K562 (cell line): ENCODE results near the gene ZNF544. TPM values are rescaled to one million over a fixed set of nuclear protein-coding genes. Genes with fewer than 3 reads are reported as not detected.

ENCODE experiments used
- DEAF1 ChIP-seq: fragments of 450-650 bp; formaldehyde crosslinking; IDR thresholded peaks from 2 replicates; pipeline ENCODE4 v1.4.0; 2020; ENCODE audit warnings: mild to moderate bottlenecking, moderate library complexity
- GTF2A2 ChIP-seq: IDR thresholded peaks from 2 replicates; pipeline ENCODE4 v1.6.1; 2016; ENCODE audit warnings: mild to moderate bottlenecking, missing genetic modification characterization, missing compliant biosample characterization
- ILF3 ChIP-seq: fragments of 450-650 bp; IDR thresholded peaks from 2 replicates; pipeline ENCODE4 v1.6.1; 2018; ENCODE audit warnings: antibody characterized with exemption, mild to moderate bottlenecking, moderate library complexity, borderline replicate concordance
- KDM5B ChIP-seq: fragments of 200-600 bp; sonication (generic); IDR thresholded peaks from 2 replicates; pipeline ENCODE4 v1.6.1; 2012; ENCODE audit warnings: low read depth, mild to moderate bottlenecking, moderate library complexity, low read length, control low read depth, inconsistent platforms; ENCODE audit not compliant: insufficient replicate concordance
- MED1 ChIP-seq: sonication (generic); formaldehyde crosslinking; IDR thresholded peaks from 2 replicates; pipeline ENCODE4 v1.8.1; 2023; ENCODE audit warnings: missing genetic modification reagents, borderline replicate concordance
- NFE2 ChIP-seq: IDR thresholded peaks from 2 replicates; pipeline ENCODE4 v1.6.1; 2014; ENCODE audit warnings: antibody characterized with exemption, low read depth
- OTX1 ChIP-seq: fragments of 450-650 bp; formaldehyde crosslinking; IDR thresholded peaks from 2 replicates; pipeline ENCODE4 v1.4.0; 2022; ENCODE audit warnings: mild to moderate bottlenecking
- RBM14 ChIP-seq: fragments of 200-400 bp; formaldehyde crosslinking; IDR thresholded peaks from 2 replicates; pipeline ENCODE4 v1.6.1; 2018; ENCODE audit warnings: low read depth, mild to moderate bottlenecking, low read length, moderate library complexity, borderline replicate concordance; ENCODE audit not compliant: insufficient read depth
- SMAD4 ChIP-seq: fragments of 250-450 bp; sonication (Bioruptor Pico); conservative IDR thresholded peaks from 2 replicates; pipeline ENCODE4 v1.8.0; 2021; ENCODE audit warnings: inconsistent platforms, mild to moderate bottlenecking, moderate library complexity
- STAT5A ChIP-seq: IDR thresholded peaks from 2 replicates; pipeline ENCODE4 v1.6.1; 2012; ENCODE audit warnings: low read length, inconsistent platforms, borderline replicate concordance
- TCF3 ChIP-seq: sonication (generic); formaldehyde crosslinking; IDR thresholded peaks from 2 replicates; pipeline ENCODE4 v1.4.0; 2020; ENCODE audit warnings: mild to moderate bottlenecking, missing genetic modification reagents
- TEAD1 ChIP-seq, 2 experiments: fragments of 450-650 bp in 1 of 2; sonication (generic) in 1 of 2; formaldehyde crosslinking; IDR thresholded peaks; 2 replicates each; pipeline versions ENCODE4 v1.4.0 to v1.8.0; 2020 to 2022; ENCODE audit warnings: mild to moderate bottlenecking in 2 of 2, missing genetic modification reagents in 1 of 2
- UBTF ChIP-seq, 2 experiments: IDR thresholded peaks; 2 replicates each; pipeline ENCODE4 v1.6.1; 2012; ENCODE audit warnings: improper control_type of control experiment in 2 of 2, low read depth in 2 of 2, low read length in 2 of 2, borderline replicate concordance in 1 of 2
- WHSC1 ChIP-seq: IDR thresholded peaks from one replicate; pipeline ENCODE4 v1.6.1; 2012; ENCODE audit warnings: low read length, control low read depth, inconsistent platforms
- ZNF174 ChIP-seq: fragments of 250-450 bp; sonication (Bioruptor Pico); IDR thresholded peaks from 2 replicates; pipeline ENCODE4 v1.4.0; 2020; ENCODE audit warnings: mild to moderate bottlenecking
- ZNF239 ChIP-seq: fragments of 250-450 bp; sonication (Bioruptor Pico); IDR thresholded peaks from 2 replicates; pipeline ENCODE4 v1.4.0; 2020; ENCODE audit warnings: mild to moderate bottlenecking
- ZNF699 ChIP-seq: fragments of 250-450 bp; sonication (Bioruptor Pico); IDR thresholded peaks from 2 replicates; pipeline ENCODE4 v1.8.0; 2021; ENCODE audit warnings: mild to moderate bottlenecking, moderate library complexity; ENCODE audit not compliant: insufficient replicate concordance
- ZNF707 ChIP-seq: fragments of 250-450 bp; sonication (Bioruptor Pico); conservative IDR thresholded peaks from 2 replicates; pipeline ENCODE4 v1.8.0; 2022; ENCODE audit warnings: inconsistent platforms, mild to moderate bottlenecking, moderate library complexity
- ZSCAN32 ChIP-seq: fragments of 450-650 bp; formaldehyde crosslinking; IDR thresholded peaks from 2 replicates; pipeline ENCODE4 v1.4.0; 2020; ENCODE audit warnings: mild to moderate bottlenecking, moderate library complexity
- ZZZ3 ChIP-seq: fragments of 450-650 bp; IDR thresholded peaks from 2 replicates; pipeline ENCODE4 v1.6.1; 2016; ENCODE audit warnings: antibody characterized with exemption, mild to moderate bottlenecking, moderate library complexity
- polyA plus RNA-seq, 8 experiments: library from polyadenylated mRNA; depleted of rRNA in 4 of 8; stranded (reverse) in 5 of 8; unstranded in 3 of 8; fragments of >200 nt; fragmentation: Nextera tagmentation in 2 of 8; fragmentation: Illumina TruSeq in 1 of 8; extraction: Ambion mirVana in 2 of 8; extraction: Trizol in 1 of 8; gene quantifications; 2 replicates each; pipeline versions ENCODE4 v1.2.1 to v1.2.3, GENCODE V29; 2011 to 2014; ENCODE audit warnings: inconsistent platforms in 1 of 8, missing spikeins in 1 of 8
- total RNA-seq, 7 experiments: library from RNA; depleted of rRNA in 6 of 7; stranded (reverse); fragments of >200 nt in 6 of 7; fragmentation: Illumina TruSeq in 2 of 7; extraction: Trizol in 2 of 7; gene quantifications; 2 replicates each; pipeline versions ENCODE4 v1.2.1 to v1.2.3, GENCODE V29; 2011 to 2021; ENCODE audit warnings: low replicate concordance in 1 of 7
- TF ChIP-seq, protein P1 (sequence below): sonication (generic); formaldehyde crosslinking; IDR thresholded peaks from 2 replicates; pipeline ENCODE4 v1.8.1; 2023; ENCODE audit warnings: mild to moderate bottlenecking, missing genetic modification reagents
- TF ChIP-seq, protein P2 (sequence below): fragments of 450-650 bp; IDR thresholded peaks from 2 replicates; pipeline ENCODE4 v1.6.1; 2016; ENCODE audit warnings: low read depth, mild to moderate bottlenecking, moderate library complexity

ZNF544 gene
- total and polyA plus RNA-seq, 9 of the 15 experiments (the other 6 are each of a cell fraction or from before 2014, with no cell fraction given): 23.6 to 59.0 (median 41.4) TPM

DNA sequence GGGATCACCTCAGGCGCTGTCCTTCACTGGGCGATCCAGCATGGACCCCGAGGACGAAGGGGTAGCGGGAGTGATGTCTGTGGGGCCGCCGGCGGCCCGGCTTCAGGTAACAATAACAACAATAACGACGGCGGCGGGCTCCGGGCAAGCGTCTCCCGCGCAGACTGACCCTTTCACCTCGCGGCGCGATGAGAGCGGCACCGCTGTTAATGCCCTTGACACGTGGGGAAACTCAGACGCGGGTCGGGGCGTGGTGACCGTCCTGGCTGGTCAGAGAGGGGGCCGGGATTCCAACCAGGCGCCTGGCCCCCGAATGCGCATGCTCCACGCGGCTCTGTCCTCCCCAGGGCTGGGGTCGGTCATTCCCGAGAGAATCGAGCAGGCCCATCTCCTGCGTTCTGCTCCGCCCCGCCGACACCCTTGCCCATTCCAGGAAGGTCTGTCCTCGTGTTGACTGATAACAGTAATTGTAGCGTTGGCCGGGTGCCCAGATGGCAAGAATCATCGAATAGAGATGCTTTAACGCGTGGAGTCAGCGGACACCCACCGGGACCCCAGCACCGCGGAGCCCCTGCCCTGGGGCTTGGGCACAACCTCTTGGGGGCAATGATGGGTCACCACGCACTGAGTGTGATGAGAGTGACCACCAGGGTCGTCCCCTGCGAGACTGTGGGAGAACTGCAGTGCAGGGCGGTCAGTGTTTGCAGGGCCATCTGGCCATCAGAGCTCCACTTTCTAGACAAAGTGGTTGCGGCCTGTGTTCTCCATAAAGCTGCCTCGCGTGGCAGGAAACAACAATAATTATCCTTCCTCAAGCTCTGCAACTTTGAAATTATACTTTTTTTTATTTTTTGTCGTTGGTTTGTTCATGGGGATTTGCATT is 50.6 kb downstream of the ZNF544 start (continued):
- 0 out of 4 replicates have a peak, but pooled peaks of 1 of the 2 experiments have one; percentile 36 for TF ChIP-seq UBTF (IDR thresholded peaks at IDR 0.05; ENCODE audit: borderline replicate concordance in 1 of 2, low read depth in 2 of 2, low read length in 2 of 2)
- TF ChIP-seq STAT5A: peak; percentile 37; the same call in 1 of the 2 replicates
- TF ChIP-seq, protein P1, sequence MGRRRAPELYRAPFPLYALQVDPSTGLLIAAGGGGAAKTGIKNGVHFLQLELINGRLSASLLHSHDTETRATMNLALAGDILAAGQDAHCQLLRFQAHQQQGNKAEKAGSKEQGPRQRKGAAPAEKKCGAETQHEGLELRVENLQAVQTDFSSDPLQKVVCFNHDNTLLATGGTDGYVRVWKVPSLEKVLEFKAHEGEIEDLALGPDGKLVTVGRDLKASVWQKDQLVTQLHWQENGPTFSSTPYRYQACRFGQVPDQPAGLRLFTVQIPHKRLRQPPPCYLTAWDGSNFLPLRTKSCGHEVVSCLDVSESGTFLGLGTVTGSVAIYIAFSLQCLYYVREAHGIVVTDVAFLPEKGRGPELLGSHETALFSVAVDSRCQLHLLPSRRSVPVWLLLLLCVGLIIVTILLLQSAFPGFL (CRISPR knock-in tag): no peak
- TF ChIP-seq TCF3: peak; percentile 25; the same call in 1 of the 2 replicates
- TF ChIP-seq MED1 (CRISPR knock-in tag): no peak
- TF ChIP-seq NFE2: no peak
- peak in 1 of 2 experiments; percentile 69; a peak in 1 of 4 replicates for TF ChIP-seq TEAD1 (CRISPR knock-in tag; IDR thresholded peaks at IDR 0.05)
- no peak for TF ChIP-seq ZNF174 (CRISPR knock-in tag)
- 0 out of 2 replicates have a peak, but pooled peaks have one; percentile 25 for TF ChIP-seq SMAD4
- TF ChIP-seq ZNF707: no peak
- no peak for TF ChIP-seq ILF3
- no peak for TF ChIP-seq RBM14
- no peak for TF ChIP-seq KDM5B
- no peak for TF ChIP-seq ZSCAN32 (CRISPR knock-in tag)
- TF ChIP-seq GTF2A2 (tag): no peak
- TF ChIP-seq, protein P2, sequence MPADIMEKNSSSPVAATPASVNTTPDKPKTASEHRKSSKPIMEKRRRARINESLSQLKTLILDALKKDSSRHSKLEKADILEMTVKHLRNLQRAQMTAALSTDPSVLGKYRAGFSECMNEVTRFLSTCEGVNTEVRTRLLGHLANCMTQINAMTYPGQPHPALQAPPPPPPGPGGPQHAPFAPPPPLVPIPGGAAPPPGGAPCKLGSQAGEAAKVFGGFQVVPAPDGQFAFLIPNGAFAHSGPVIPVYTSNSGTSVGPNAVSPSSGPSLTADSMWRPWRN: no peak
- peak; percentile 19; the same call in 1 of the 2 replicates for TF ChIP-seq ZZZ3
- no peak for TF ChIP-seq ZNF239 (CRISPR knock-in tag)
- no peak for TF ChIP-seq OTX1 (CRISPR knock-in tag)
- TF ChIP-seq ZNF699 (CRISPR knock-in tag): no peak
- no peak for TF ChIP-seq DEAF1 (CRISPR knock-in tag)
- no peak for TF ChIP-seq WHSC1
